ENCODE results near the gene ERP44. TPM values are rescaled to one million over a fixed set of nuclear protein-coding genes. Genes with fewer than 3 reads are reported as not detected.

Gene ERP44
- total RNA-seq, 1 donor from 2014 or later, result 19.3 TPM

- Mint-ChIP-seq H3K4me1 (ENCODE audit: low read depth, unreplicated experiment) (no peaks in the 10 kb centered on the region), H3K36me3 (ENCODE audit: unreplicated experiment) (no peaks in the 10 kb centered on the region), H3K9me3 (ENCODE audit: unreplicated experiment) (peaks cover 1% of the 10 kb centered on the region), H3K4me3 (ENCODE audit: unreplicated experiment) (no peak overlapping the region), H3K27me3 (ENCODE audit: unreplicated experiment) (no peaks in the 10 kb centered on the region), H3K27ac (ENCODE audit: unreplicated experiment) (no peak overlapping the region)
- TF ChIP-seq CTCF (IDR thresholded peaks at IDR 0.05; ENCODE audit: partially characterized antibody, unreplicated experiment), result no peak
- DNase-seq, result no peak
Observed at GRCh38 chr9:99948896-99949295, 149.9 kb downstream of the ERP44 start.

- no peak overlapping the region for H3K4me3 Mint-ChIP-seq (ENCODE audit: unreplicated experiment)
- peaks cover 1% of the 10 kb centered on the region for H3K9me3 Mint-ChIP-seq (ENCODE audit: unreplicated experiment)
- no peak for TF ChIP-seq CTCF (IDR thresholded peaks at IDR 0.05; ENCODE audit: partially characterized antibody, unreplicated experiment)
- no peaks in the 10 kb centered on the region for H3K4me1 Mint-ChIP-seq (ENCODE audit: low read depth, unreplicated experiment)
- H3K27me3 Mint-ChIP-seq (ENCODE audit: unreplicated experiment), result no peaks in the 10 kb centered on the region
- no peaks in the 10 kb centered on the region for H3K36me3 Mint-ChIP-seq (ENCODE audit: unreplicated experiment)
- no peak overlapping the region for H3K27ac Mint-ChIP-seq (ENCODE audit: unreplicated experiment)
- no peak for DNase-seq
Observed at GRCh38 chr9:99948482-99948881, 150.3 kb downstream of the ERP44 start.

GRCh38 chr9:99947395-99947794, 151.4 kb downstream of the ERP44 start:
- Mint-ChIP-seq H3K4me3 (ENCODE audit: unreplicated experiment) (no peak overlapping the region), H3K4me1 (ENCODE audit: low read depth, unreplicated experiment) (no peaks in the 10 kb centered on the region), H3K9me3 (ENCODE audit: unreplicated experiment) (peaks cover 1% of the 10 kb centered on the region), H3K27ac (ENCODE audit: unreplicated experiment) (no peak overlapping the region), H3K27me3 (ENCODE audit: unreplicated experiment) (no peaks in the 10 kb centered on the region), H3K36me3 (ENCODE audit: unreplicated experiment) (no peaks in the 10 kb centered on the region)
- TF ChIP-seq CTCF (IDR thresholded peaks at IDR 0.05; ENCODE audit: partially characterized antibody, unreplicated experiment), result peak; percentile 11
- DNase-seq, result no peak

- Mint-ChIP-seq H3K36me3 (ENCODE audit: unreplicated experiment) (peaks cover 16% of the 10 kb centered on the region), H3K9me3 (ENCODE audit: unreplicated experiment) (no peaks in the 10 kb centered on the region), H3K4me1 (ENCODE audit: low read depth, unreplicated experiment) (no peaks in the 10 kb centered on the region)
Observed at GRCh38 chr9:99936947-99937587, 161.7 kb downstream of the ERP44 start.

More at GRCh38 chr9:99936947-99937587, 161.7 kb downstream of the ERP44 start:
- no peak overlapping the region for H3K27ac Mint-ChIP-seq (ENCODE audit: unreplicated experiment)
- DNase-seq, result no peak
- no peak for TF ChIP-seq CTCF (IDR thresholded peaks at IDR 0.05; ENCODE audit: partially characterized antibody, unreplicated experiment)
- no peaks in the 10 kb centered on the region for H3K27me3 Mint-ChIP-seq (ENCODE audit: unreplicated experiment)
- H3K4me3 Mint-ChIP-seq (ENCODE audit: unreplicated experiment), result no peak overlapping the region

All from glutamatergic neuron (in vitro differentiated cells).